OCI-LY7 (cell line): ENCODE results near the gene SP100. TPM values are rescaled to one million over a fixed set of nuclear protein-coding genes. Genes with fewer than 3 reads are reported as not detected.
"Not testable (repeated sequence)": the region's sequence is repeated elsewhere in the genome, so short reads cannot be mapped to it uniquely, and the experiment has no call there.

Experiments
- BruUV-seq: library from RNA; stranded (reverse); fragments of 400-500 nt; replicated peaks from 2 replicates; lab custom pipeline; 2021; lab: Mats Ljungman, UMichigan
- CTCF ChIA-PET: fragments of 300-600 bp; sonication (Branson Sonifier 250); formaldehyde crosslinking; loops from one replicate; lab custom pipeline; 2022; ENCODE audit warnings: antibody characterized with exemption; ENCODE audit not compliant: unreplicated experiment; lab: Charles Lee
- POLR2A ChIA-PET: fragments of 300-600 bp; sonication (Branson Sonifier 250); formaldehyde crosslinking; loops from one replicate; lab custom pipeline; 2022; ENCODE audit warnings: antibody characterized with exemption; lab: Charles Lee
- DNase-seq: peaks from one replicate; pipeline ENCODE4 v3.0.0-alpha.2; 2015; ENCODE audit warnings: low spot score
- H2AFZ ChIP-seq: fragments of 200-600 bp; sonication (generic), shearing (Covaris generic); 2 replicates; pipeline ENCODE4 v1.6.1; 2014; ENCODE audit warnings: mild to moderate bottlenecking, antibody characterized with exemption, low read length, moderate library complexity
- H3K27ac ChIP-seq: fragments of 200-600 bp; sonication (generic); 2 replicates; pipeline ENCODE4 v1.5.1; 2014; ENCODE audit warnings: mixed run types, low read depth, mild to moderate bottlenecking, moderate library complexity, low read length, inconsistent platforms; ENCODE audit not compliant: poor library complexity, severe bottlenecking
- H3K36me3 ChIP-seq: fragments of 200-600 bp; sonication (generic); 2 replicates; pipeline ENCODE4 v1.6.1; 2014; ENCODE audit warnings: mild to moderate bottlenecking, antibody characterized with exemption, low read length, moderate library complexity, mixed read lengths; ENCODE audit not compliant: insufficient read depth
- H3K4me1 ChIP-seq: fragments of 200-600 bp; sonication (generic); 2 replicates; pipeline ENCODE4 v1.5.1; 2014; ENCODE audit warnings: mild to moderate bottlenecking, low read length; ENCODE audit not compliant: insufficient read depth, poor library complexity, severe bottlenecking
- H3K4me2 ChIP-seq: fragments of 200-600 bp; sonication (generic); 2 replicates; pipeline ENCODE4 v1.6.1; 2014; ENCODE audit warnings: mild to moderate bottlenecking, low read length
- H3K4me3 ChIP-seq: fragments of 200-600 bp; sonication (generic); 2 replicates; pipeline ENCODE4 v1.5.1; 2014; ENCODE audit warnings: mild to moderate bottlenecking, low read depth, low read length; ENCODE audit not compliant: poor library complexity, severe bottlenecking
- H3K79me2 ChIP-seq: fragments of 200-600 bp; sonication (generic); 2 replicates; pipeline ENCODE4 v1.6.1; 2016; ENCODE audit warnings: low read depth, mild to moderate bottlenecking, low read length, moderate library complexity, mixed read lengths; ENCODE audit not compliant: insufficient read depth
- H3K9me2 ChIP-seq: fragments of 200-600 bp; sonication (generic); 2 replicates; pipeline ENCODE4 v1.6.1; 2016; ENCODE audit warnings: mild to moderate bottlenecking, low read length, mixed read lengths; ENCODE audit not compliant: insufficient read depth
- H3K9me3 ChIP-seq: fragments of 200-600 bp; sonication (generic); 2 replicates; pipeline ENCODE4 v1.6.1; 2014; ENCODE audit warnings: mild to moderate bottlenecking, mixed run types, low read length, mixed read lengths
- H4K20me1 ChIP-seq: fragments of 200-600 bp; sonication (generic); 2 replicates; pipeline ENCODE4 v1.6.1; 2014; ENCODE audit warnings: mild to moderate bottlenecking, antibody characterized with exemption, low read length, moderate library complexity, mixed read lengths; ENCODE audit not compliant: insufficient read depth
- EZH2phosphoT487 ChIP-seq: fragments of 200-600 bp; sonication (generic); IDR thresholded peaks from 2 replicates; pipeline ENCODE4 v1.6.1; 2018; ENCODE audit warnings: low read depth, borderline replicate concordance, mild to moderate bottlenecking, mixed run types, antibody characterized with exemption, low read length, moderate library complexity, mixed read lengths
- intact Hi-C: fragments of 100-400 bp; cut with micrococcal nuclease; formaldehyde crosslinking; loops from one replicate; pipeline ENCODE4 v1.10.0; 2022; ENCODE audit not compliant: unreplicated experiment
- total RNA-seq, 2 experiments: library from RNA; depleted of rRNA in 1 of 2; stranded (reverse); fragments of >200 nt in 1 of 2; shearing (Covaris generic) in 1 of 2; gene quantifications; 2 replicates each; pipeline ENCODE4 v1.2.3, GENCODE V29; 2014 to 2022
- TF ChIP-seq, protein P1 (sequence below): fragments of 200-600 bp; sonication (generic); conservative IDR thresholded peaks from 2 replicates; pipeline ENCODE4 v1.5.1; 2014; ENCODE audit warnings: mild to moderate bottlenecking, antibody characterized with exemption, low read length, moderate library complexity, mixed read lengths

Gene SP100
- total RNA-seq, 2 experiments from 2014 or later = 44.6 to 54.5 TPM

DNA sequence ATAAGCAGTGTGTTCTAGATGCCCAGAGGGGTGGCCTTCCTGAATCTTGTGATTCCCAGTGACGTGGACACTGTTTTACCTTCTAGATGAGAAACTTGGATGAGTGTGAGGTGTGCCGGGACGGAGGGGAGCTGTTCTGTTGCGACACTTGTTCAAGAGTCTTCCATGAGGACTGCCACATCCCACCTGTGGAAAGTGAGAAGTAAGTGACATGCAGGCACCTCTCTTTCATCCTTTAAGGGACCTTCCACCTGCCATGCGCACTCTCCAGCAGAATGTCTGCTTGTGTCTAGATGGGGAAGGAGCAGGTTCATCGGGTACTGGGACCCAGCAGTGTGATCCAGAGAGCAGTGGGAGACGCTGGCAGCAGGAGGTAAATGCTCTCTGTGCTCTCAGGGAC, 16.0 kb upstream of the SP100 start:
- TF ChIP-seq, protein P1, sequence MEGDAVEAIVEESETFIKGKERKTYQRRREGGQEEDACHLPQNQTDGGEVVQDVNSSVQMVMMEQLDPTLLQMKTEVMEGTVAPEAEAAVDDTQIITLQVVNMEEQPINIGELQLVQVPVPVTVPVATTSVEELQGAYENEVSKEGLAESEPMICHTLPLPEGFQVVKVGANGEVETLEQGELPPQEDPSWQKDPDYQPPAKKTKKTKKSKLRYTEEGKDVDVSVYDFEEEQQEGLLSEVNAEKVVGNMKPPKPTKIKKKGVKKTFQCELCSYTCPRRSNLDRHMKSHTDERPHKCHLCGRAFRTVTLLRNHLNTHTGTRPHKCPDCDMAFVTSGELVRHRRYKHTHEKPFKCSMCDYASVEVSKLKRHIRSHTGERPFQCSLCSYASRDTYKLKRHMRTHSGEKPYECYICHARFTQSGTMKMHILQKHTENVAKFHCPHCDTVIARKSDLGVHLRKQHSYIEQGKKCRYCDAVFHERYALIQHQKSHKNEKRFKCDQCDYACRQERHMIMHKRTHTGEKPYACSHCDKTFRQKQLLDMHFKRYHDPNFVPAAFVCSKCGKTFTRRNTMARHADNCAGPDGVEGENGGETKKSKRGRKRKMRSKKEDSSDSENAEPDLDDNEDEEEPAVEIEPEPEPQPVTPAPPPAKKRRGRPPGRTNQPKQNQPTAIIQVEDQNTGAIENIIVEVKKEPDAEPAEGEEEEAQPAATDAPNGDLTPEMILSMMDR = no peak
- TF ChIP-seq EZH2phosphoT487 = no peak
- ChIA-PET POLR2A (no interaction called here), CTCF (no interaction called here)
- Histone ChIP-seq H3K36me3 (peaks cover 7% of the 10 kb centered on the region; the same call in 1 of the 2 replicates), H2AFZ (no peak overlapping the region), H3K9me3 (no peaks in the 10 kb centered on the region), H3K4me3 (no peak overlapping the region), H3K27ac (no peak overlapping the region), H3K4me1 (no peaks in the 10 kb centered on the region), H3K79me2 (no peaks in the 10 kb centered on the region), H4K20me1 (no peaks in the 10 kb centered on the region), H3K9me2 (no peaks in the 10 kb centered on the region), H3K4me2 (no peak overlapping the region)
- BruUV-seq = no TSS peak
- no peak for DNase-seq
- intact Hi-C loops = no loop called here

DNA sequence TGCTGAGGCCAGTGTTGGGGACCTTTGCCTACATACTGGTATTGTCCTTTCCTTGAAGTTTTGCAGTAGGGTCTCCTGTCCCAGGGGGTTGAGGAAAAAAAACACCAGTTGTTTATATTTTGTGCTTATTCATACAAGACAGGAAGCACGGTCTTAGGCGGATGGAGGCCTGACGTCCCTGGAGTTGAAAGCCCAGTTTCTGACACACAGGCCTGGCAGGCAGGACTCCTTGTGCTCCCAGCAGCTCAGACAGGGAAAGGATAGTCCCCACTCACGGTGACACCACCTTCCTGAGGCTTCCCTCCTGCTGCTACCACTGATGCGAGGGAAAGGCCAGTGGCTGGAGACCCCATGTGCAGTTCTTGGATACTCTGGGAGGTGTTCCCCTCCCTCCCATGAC, 15.5 kb upstream of the SP100 start:
- Histone ChIP-seq H2AFZ (no peak overlapping the region), H3K79me2 (no peaks in the 10 kb centered on the region), H3K36me3 (peaks cover 7% of the 10 kb centered on the region; the same call in 1 of the 2 replicates), H3K27ac (no peak overlapping the region), H4K20me1 (no peaks in the 10 kb centered on the region), H3K9me2 (no peaks in the 10 kb centered on the region), H3K4me3 (no peak overlapping the region), H3K4me1 (no peaks in the 10 kb centered on the region), H3K9me3 (no peaks in the 10 kb centered on the region), H3K4me2 (no peak overlapping the region)
- no peak for DNase-seq
- TF ChIP-seq, protein P1 = no peak
- TF ChIP-seq EZH2phosphoT487 = no peak
- intact Hi-C loops = no loop called here
- CTCF ChIA-PET = no interaction called here
- POLR2A ChIA-PET = no interaction called here
- BruUV-seq = no TSS peak

DNA sequence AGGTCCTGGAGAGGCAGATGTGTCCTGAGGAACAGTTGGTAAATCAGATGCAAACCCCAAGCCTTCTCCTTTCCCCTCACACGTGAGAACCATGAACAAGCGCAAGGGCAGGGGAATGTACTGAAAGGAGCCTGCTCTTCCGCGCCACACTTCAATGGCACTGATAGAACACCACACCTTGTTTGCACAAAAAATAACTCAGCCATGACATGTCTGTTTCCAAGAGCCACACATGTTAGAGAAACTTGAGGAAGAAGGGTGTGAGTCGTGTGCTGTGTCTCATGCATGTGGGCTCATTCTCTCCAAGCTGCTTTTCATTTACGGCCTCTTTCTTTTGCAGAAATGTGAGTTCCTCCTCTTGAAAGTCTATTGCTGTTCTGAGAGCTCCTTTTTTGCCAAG, 15.0 kb upstream of the SP100 start:
- H2AFZ ChIP-seq, BruUV-seq, CTCF ChIA-PET: not testable (repeated sequence)

More for the DNA sequence above, 15.0 kb upstream of the SP100 start:
- DNase-seq, H3K27ac ChIP-seq, intact Hi-C loops, H3K36me3 ChIP-seq, H3K4me1 ChIP-seq, H3K9me2 ChIP-seq, H3K4me3 ChIP-seq, H3K79me2 ChIP-seq, H3K4me2 ChIP-seq, H4K20me1 ChIP-seq, H3K9me3 ChIP-seq, POLR2A ChIA-PET: not testable (repeated sequence)
